CD8-positive, alpha-beta memory T cell (primary cell): Measurements from ENCODE around the gene SYPL1. TPM values are rescaled to one million over a fixed set of nuclear protein-coding genes. Genes with fewer than 3 reads are reported as not detected.

Source experiments
- CTCF ChIA-PET: fragments of 350-600 bp; sonication (Branson Sonifier 250); formaldehyde crosslinking; loops from one replicate; lab custom pipeline; 2021; ENCODE audit warnings: antibody characterized with exemption; lab: Charles Lee
- POLR2A ChIA-PET: fragments of 350-600 bp; sonication (Branson Sonifier 250); formaldehyde crosslinking; loops from one replicate; lab custom pipeline; 2021; ENCODE audit warnings: antibody characterized with exemption; lab: Charles Lee
- DNase-seq, 5 donors: peaks; one replicate each; pipeline versions ENCODE4 v3.0.0 to v3.0.0-alpha.2; 2020 to 2022; ENCODE audit warnings: mixed read lengths in 1 of 5
- H3K27ac ChIP-seq: one replicate; pipeline ENCODE4 v1.7.0; 2013; ENCODE audit warnings: low read depth, mild to moderate bottlenecking, low read length, moderate library complexity
- H3K27me3 ChIP-seq: 2 replicates; pipeline ENCODE4 v1.7.0; 2013; ENCODE audit warnings: low read length, mild to moderate bottlenecking; ENCODE audit not compliant: insufficient read depth, poor library complexity, severe bottlenecking
- H3K36me3 ChIP-seq: 2 replicates; pipeline ENCODE4 v1.7.0; 2013; ENCODE audit warnings: mild to moderate bottlenecking, low read length, moderate library complexity; ENCODE audit not compliant: insufficient read depth
- H3K4me1 ChIP-seq: 2 replicates; pipeline ENCODE4 v1.7.0; 2013; ENCODE audit warnings: mild to moderate bottlenecking, low read length, moderate library complexity; ENCODE audit not compliant: insufficient read depth
- H3K4me3 ChIP-seq: 2 replicates; pipeline ENCODE4 v1.7.0; 2013; ENCODE audit warnings: mild to moderate bottlenecking, low read length
- H3K9me3 ChIP-seq: 2 replicates; pipeline ENCODE4 v1.7.0; 2013; ENCODE audit warnings: mild to moderate bottlenecking, low read length
- H3K27ac Mint-ChIP-seq, 8 donors: one replicate each; pipeline ENCODE4 v1.8.0; 2020 to 2021; ENCODE audit warnings: mixed read lengths in 8 of 8, mild to moderate bottlenecking in 6 of 8, inconsistent platforms in 3 of 8, moderate library complexity in 3 of 8
- H3K27me3 Mint-ChIP-seq, 2 donors: one replicate each; pipeline ENCODE4 v1.8.0; 2020 to 2021; ENCODE audit warnings: mixed read lengths in 2 of 2, mild to moderate bottlenecking in 1 of 2, moderate library complexity in 1 of 2
- H3K36me3 Mint-ChIP-seq, 3 donors: one replicate each; pipeline ENCODE4 v1.8.0; 2020 to 2021; ENCODE audit warnings: mixed read lengths in 3 of 3, inconsistent platforms in 1 of 3, mild to moderate bottlenecking in 1 of 3
- H3K4me1 Mint-ChIP-seq, 3 donors: one replicate each; pipeline ENCODE4 v1.8.0; 2020 to 2021; ENCODE audit warnings: mixed read lengths in 3 of 3, inconsistent platforms in 1 of 3, mild to moderate bottlenecking in 1 of 3
- H3K4me3 Mint-ChIP-seq, 7 donors: one replicate each; pipeline ENCODE4 v1.8.0; 2020 to 2021; ENCODE audit warnings: mixed read lengths in 7 of 7, mild to moderate bottlenecking in 6 of 7, moderate library complexity in 4 of 7, inconsistent platforms in 2 of 7
- H3K9me3 Mint-ChIP-seq, 5 donors: one replicate each; pipeline ENCODE4 v1.8.0; 2020 to 2022; ENCODE audit warnings: mixed read lengths in 5 of 5, mild to moderate bottlenecking in 3 of 5, moderate library complexity in 2 of 5, inconsistent platforms in 1 of 5
- polyA plus RNA-seq: library from polyadenylated mRNA; unstranded; fragments of 300-500 nt; fragmentation: Illumina TruSeq; gene quantifications from one replicate; pipeline ENCODE4 v1.2.3, GENCODE V29; 2021
- total RNA-seq, 2 experiments: library from RNA; stranded (reverse); gene quantifications; one replicate each; pipeline ENCODE4 v1.2.3, GENCODE V29; 2021

SYPL1 gene
- total and polyA plus RNA-seq, 3 experiments from 2014 or later, result 33.1 to 63.0 (median 33.7) TPM

- Mint-ChIP-seq H3K27me3 (no peaks in the 10 kb centered on the region), H3K9me3 (no peaks in the 10 kb centered on the region), H3K27ac (peak overlapping the region in 5 of 8 donors; percentile 8 to 54 (median 37)), H3K36me3 (no peaks in the 10 kb centered on the region), H3K4me1 (peaks cover 36 to 44% (median 38%) of the 10 kb centered on the region in 3 donors), H3K4me3 (peak overlapping the region in 1 of 7 donors; percentile 23)
- POLR2A ChIA-PET, result interaction anchor here (0.8 kb wide), 1 partner anchor 42 kb away, joined by 3 read pairs; the partner anchor contains the start of gene SYPL1
- Histone ChIP-seq H3K27me3 (no peaks in the 10 kb centered on the region), H3K4me3 (no peak overlapping the region), H3K9me3 (no peaks in the 10 kb centered on the region), H3K4me1 (peaks cover 38% of the 10 kb centered on the region), H3K36me3 (no peaks in the 10 kb centered on the region), H3K27ac (no peak overlapping the region)
- CTCF ChIA-PET, result interaction anchor here (1.1 to 2.5 kb wide), 3 partner anchors 13 to 85 kb away, joined by 3 to 16 read pairs (median 7); no protein-coding TSS in a partner anchor
- DNase-seq, result no peak
Measured at GRCh38 chr7:106069471-106070200, 42.5 kb downstream of the SYPL1 start.

- Mint-ChIP-seq H3K4me1 (peaks cover 34 to 40% (median 38%) of the 10 kb centered on the region in 3 donors), H3K36me3 (no peaks in the 10 kb centered on the region), H3K27me3 (no peaks in the 10 kb centered on the region), H3K4me3 (no peak overlapping the region), H3K9me3 (no peaks in the 10 kb centered on the region), H3K27ac (peak overlapping the region in 2 of 8 donors; percentile 32 to 54)
- CTCF ChIA-PET, result interaction anchor here (1.1 to 2.0 kb wide), 2 partner anchors 11 to 86 kb away, joined by 3 to 6 read pairs; no protein-coding TSS in a partner anchor
- H3K36me3 ChIP-seq, result no peaks in the 10 kb centered on the region
- H3K4me3 ChIP-seq, result no peak overlapping the region
- POLR2A ChIA-PET, result no interaction called here
- H3K4me1 ChIP-seq, result peaks cover 37% of the 10 kb centered on the region
- no peak overlapping the region for H3K27ac ChIP-seq
- no peak for DNase-seq
- no peaks in the 10 kb centered on the region for H3K27me3 ChIP-seq
- no peaks in the 10 kb centered on the region for H3K9me3 ChIP-seq
Measured at GRCh38 chr7:106068986-106069385, 43.1 kb downstream of the SYPL1 start.

- Histone ChIP-seq H3K4me1 (peaks cover 32% of the 10 kb centered on the region), H3K27me3 (no peaks in the 10 kb centered on the region), H3K27ac (no peak overlapping the region), H3K4me3 (no peak overlapping the region), H3K36me3 (no peaks in the 10 kb centered on the region), H3K9me3 (no peaks in the 10 kb centered on the region)
- Mint-ChIP-seq H3K27ac (peak overlapping the region in 2 of 8 donors; percentile 73 to 84), H3K27me3 (no peaks in the 10 kb centered on the region), H3K4me1 (peaks cover 32 to 36% (median 33%) of the 10 kb centered on the region in 3 donors), H3K9me3 (no peaks in the 10 kb centered on the region), H3K36me3 (no peaks in the 10 kb centered on the region), H3K4me3 (no peak overlapping the region)
- no peak for DNase-seq
- ChIA-PET POLR2A (no interaction called here), CTCF (interaction anchor here (2.0 kb wide), 1 partner anchor 11 kb away, joined by 6 read pairs; no protein-coding TSS in a partner anchor)
Measured at GRCh38 chr7:106068538-106068961, 43.6 kb downstream of the SYPL1 start.

- Mint-ChIP-seq H3K27ac (no peak overlapping the region), H3K4me1 (peaks cover 32 to 34% (median 32%) of the 10 kb centered on the region in 3 donors), H3K9me3 (no peaks in the 10 kb centered on the region), H3K27me3 (no peaks in the 10 kb centered on the region), H3K4me3 (peak overlapping the region in 1 of 7 donors; percentile 13), H3K36me3 (no peaks in the 10 kb centered on the region)
- CTCF ChIA-PET, result interaction anchor here (2.0 kb wide), 1 partner anchor 10 kb away, joined by 6 read pairs; no protein-coding TSS in a partner anchor
- H3K4me3 ChIP-seq, result no peak overlapping the region
- POLR2A ChIA-PET, result interaction anchor here (0.7 kb wide), 1 partner anchor 44 kb away, joined by 3 read pairs; the partner anchor contains the start of gene SYPL1
- H3K4me1 ChIP-seq, result peaks cover 25% of the 10 kb centered on the region
- DNase-seq, result no peak
- H3K9me3 ChIP-seq, result no peaks in the 10 kb centered on the region
- no peak overlapping the region for H3K27ac ChIP-seq
- H3K36me3 ChIP-seq, result no peaks in the 10 kb centered on the region
- no peaks in the 10 kb centered on the region for H3K27me3 ChIP-seq
Measured at GRCh38 chr7:106067678-106068077, 44.4 kb downstream of the SYPL1 start.

GRCh38 chr7:106065575-106066500, 46.3 kb downstream of the SYPL1 start:
- Histone ChIP-seq H3K27me3 (no peaks in the 10 kb centered on the region), H3K4me1 (peaks cover 7% of the 10 kb centered on the region), H3K36me3 (no peaks in the 10 kb centered on the region), H3K9me3 (no peaks in the 10 kb centered on the region), H3K4me3 (no peak overlapping the region), H3K27ac (no peak overlapping the region)
- no peak for DNase-seq
- Mint-ChIP-seq H3K27me3 (no peaks in the 10 kb centered on the region), H3K4me3 (no peak overlapping the region), H3K36me3 (no peaks in the 10 kb centered on the region), H3K27ac (no peak overlapping the region), H3K4me1 (peaks cover 17 to 22% (median 19%) of the 10 kb centered on the region in 3 donors), H3K9me3 (no peaks in the 10 kb centered on the region)
- CTCF ChIA-PET, result interaction anchor here (0.6 to 1.4 kb wide), 2 partner anchors 8 to 88 kb away, joined by 3 to 4 read pairs; no protein-coding TSS in a partner anchor
- POLR2A ChIA-PET, result no interaction called here

GRCh38 chr7:106064771-106065574, 47.1 kb downstream of the SYPL1 start:
- Mint-ChIP-seq H3K4me1 (peaks cover 14 to 18% (median 14%) of the 10 kb centered on the region in 3 donors), H3K27ac (peak overlapping the region in 1 of 8 donors; percentile 54)

GRCh38 chr7:106064316-106064715, 47.8 kb downstream of the SYPL1 start:
- Mint-ChIP-seq H3K27ac (no peak overlapping the region), H3K36me3 (no peaks in the 10 kb centered on the region), H3K27me3 (no peaks in the 10 kb centered on the region), H3K4me3 (no peak overlapping the region), H3K4me1 (peaks cover 9 to 14% (median 11%) of the 10 kb centered on the region in 3 donors), H3K9me3 (no peaks in the 10 kb centered on the region)
- H3K4me1 ChIP-seq, result no peaks in the 10 kb centered on the region
- ChIA-PET POLR2A (no interaction called here), CTCF (interaction anchor here (1.4 kb wide), 1 partner anchor 9 kb away, joined by 3 read pairs; no protein-coding TSS in a partner anchor)
- DNase-seq, result no peak
- H3K36me3 ChIP-seq, result no peaks in the 10 kb centered on the region
- H3K9me3 ChIP-seq, result no peaks in the 10 kb centered on the region
- no peak overlapping the region for H3K27ac ChIP-seq
- no peaks in the 10 kb centered on the region for H3K27me3 ChIP-seq
- no peak overlapping the region for H3K4me3 ChIP-seq

More at GRCh38 chr7:106064771-106065574, 47.1 kb downstream of the SYPL1 start:
- ChIA-PET CTCF (interaction anchor here (1.4 kb wide), 1 partner anchor 9 kb away, joined by 3 read pairs; no protein-coding TSS in a partner anchor), POLR2A (no interaction called here)
- Mint-ChIP-seq H3K27me3 (no peaks in the 10 kb centered on the region), H3K36me3 (no peaks in the 10 kb centered on the region), H3K9me3 (no peaks in the 10 kb centered on the region), H3K4me3 (peak overlapping the region in 1 of 7 donors; percentile 24)
- no peak overlapping the region for H3K4me3 ChIP-seq
- no peak for DNase-seq
- H3K9me3 ChIP-seq, result no peaks in the 10 kb centered on the region
- H3K27me3 ChIP-seq, result no peaks in the 10 kb centered on the region
- H3K4me1 ChIP-seq, result no peaks in the 10 kb centered on the region
- no peaks in the 10 kb centered on the region for H3K36me3 ChIP-seq
- no peak overlapping the region for H3K27ac ChIP-seq
